ENCODE measurements around the gene SPANXN4.

The SPANXN4 gene, protein sequence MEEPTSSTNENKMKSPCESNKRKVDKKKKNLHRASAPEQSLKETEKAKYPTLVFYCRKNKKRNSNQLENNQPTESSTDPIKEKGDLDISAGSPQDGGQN

DNA sequence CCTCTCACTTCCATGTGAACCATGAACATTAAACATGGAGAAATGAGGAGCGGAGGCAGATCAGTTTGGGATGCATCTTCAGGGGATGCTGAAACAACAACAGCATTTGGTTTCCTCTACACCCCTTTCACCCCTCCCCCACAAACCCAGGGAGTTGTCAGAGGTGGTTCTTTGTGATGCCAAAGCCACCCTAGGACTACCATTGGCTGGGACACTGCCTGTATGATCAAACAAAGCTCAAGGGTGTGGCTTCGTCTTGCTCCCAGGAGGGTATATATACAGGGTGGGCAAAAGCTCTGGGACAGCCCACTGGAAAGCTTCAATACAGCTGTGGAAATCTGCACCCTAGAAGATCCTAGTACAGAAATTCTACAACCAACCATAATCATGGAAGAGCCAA, at the start of gene SPANXN4:
TSS of gene SPANXN4 (plus strand) at position 301 of the 400 bp plus-strand sequence. CDS start at position 388, 87 bp downstream.
- DNase-seq (ENCODE audit: low read depth): no peak

DNA sequence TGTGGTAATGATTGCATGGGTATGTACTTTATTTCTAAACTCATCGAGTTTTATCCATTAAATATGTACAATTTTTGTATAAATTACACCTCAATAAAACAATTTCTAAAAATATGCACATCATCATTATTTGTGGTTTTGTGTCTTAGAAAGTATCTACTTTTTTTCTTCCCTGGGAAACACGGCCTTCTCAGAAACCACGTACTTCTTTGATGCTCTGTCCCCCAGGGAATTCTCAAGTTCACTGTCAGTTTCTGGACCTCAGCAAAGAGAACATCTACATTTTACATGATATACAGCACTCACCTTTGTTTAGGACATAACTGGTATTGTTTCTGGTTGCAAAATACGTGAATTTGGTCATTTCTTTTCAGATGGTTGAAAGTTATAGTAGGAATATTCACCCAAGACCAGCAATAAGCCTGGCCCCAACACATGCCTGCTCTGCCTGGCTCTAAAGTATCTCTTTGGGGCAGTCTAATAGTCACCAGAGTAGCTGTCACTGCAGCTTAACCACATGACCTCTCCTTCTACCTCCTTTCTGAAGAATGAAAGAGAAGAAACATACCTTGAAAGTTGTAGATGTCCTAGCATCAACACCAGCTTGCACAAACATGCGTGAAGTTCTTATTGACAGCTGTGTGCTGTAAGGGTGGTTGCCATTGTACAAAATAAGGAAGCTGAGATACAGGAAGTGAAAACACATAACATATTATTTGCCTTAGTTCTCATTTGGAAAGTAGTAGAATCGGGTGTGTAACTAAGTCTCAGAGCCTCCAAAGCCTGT, 48.4 kb upstream of the SPANXN4 start:
- no peak for DNase-seq (ENCODE audit: low read depth)

DNA sequence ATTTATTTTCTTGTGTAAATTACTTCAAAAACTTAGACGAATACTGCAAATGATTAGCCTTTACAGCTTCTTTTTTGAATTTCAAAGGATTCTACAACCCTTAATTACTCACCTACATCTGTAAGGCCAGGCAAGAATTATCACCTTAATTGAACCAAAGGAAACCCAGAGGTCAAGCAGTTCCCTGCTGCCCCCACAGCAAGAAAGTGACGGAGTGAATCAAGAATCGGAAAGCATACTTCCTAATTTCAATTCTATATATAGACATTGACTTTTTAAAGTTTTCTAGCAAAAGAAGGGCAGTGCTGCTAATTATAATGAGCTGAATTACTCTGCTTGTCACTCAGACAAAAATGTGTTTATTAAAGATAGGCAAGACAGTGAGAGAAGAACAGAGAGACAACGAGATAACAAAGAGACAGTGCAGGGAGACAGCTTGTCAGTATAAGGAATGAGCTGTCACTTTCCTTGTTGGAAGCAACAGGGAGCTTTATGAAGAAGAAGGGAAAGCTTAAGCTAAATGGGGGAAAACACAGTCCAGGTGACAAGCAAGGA, 47.5 kb upstream of the SPANXN4 start:
- DNase-seq (ENCODE audit: low read depth): no peak

DNA sequence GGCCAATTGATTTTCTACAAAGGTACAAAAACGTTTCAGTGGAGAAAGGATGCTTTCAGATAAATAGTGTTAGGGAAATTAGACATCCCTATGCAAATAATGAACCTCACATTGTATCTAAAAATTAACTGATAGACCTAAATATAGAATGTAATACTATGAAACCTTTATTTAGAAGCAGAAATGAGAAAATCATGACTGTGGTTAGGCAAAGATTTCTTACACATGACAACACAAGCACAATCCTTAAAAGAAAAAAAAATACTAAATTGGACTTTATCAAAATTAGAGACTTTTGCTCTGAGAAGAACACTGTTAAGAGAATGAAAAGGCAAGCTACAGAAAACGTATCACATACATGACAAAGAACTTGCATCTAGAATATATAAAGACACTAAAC, 43.0 kb upstream of the SPANXN4 start:
- DNase-seq (ENCODE audit: low read depth): no peak

DNA sequence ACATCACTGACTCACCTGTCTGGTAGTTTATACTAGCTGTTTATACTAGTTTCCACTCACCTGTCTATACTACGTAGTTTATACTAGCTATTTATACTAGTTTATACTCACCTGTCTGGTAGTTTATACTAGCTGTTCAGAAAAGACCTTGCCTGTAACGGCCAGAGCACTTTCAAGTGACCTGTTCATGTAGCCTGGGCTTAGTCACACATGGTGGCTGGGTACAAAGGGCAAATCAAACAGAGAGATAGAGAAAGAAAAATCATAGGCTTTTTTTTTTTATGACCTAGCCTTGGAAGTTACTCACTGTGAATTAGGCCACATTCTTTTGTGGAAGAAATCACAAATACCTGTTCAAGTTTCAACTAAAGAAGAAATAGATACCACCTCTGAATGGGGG, 30.7 kb upstream of the SPANXN4 start:
- DNase-seq (ENCODE audit: low read depth): no peak

DNA sequence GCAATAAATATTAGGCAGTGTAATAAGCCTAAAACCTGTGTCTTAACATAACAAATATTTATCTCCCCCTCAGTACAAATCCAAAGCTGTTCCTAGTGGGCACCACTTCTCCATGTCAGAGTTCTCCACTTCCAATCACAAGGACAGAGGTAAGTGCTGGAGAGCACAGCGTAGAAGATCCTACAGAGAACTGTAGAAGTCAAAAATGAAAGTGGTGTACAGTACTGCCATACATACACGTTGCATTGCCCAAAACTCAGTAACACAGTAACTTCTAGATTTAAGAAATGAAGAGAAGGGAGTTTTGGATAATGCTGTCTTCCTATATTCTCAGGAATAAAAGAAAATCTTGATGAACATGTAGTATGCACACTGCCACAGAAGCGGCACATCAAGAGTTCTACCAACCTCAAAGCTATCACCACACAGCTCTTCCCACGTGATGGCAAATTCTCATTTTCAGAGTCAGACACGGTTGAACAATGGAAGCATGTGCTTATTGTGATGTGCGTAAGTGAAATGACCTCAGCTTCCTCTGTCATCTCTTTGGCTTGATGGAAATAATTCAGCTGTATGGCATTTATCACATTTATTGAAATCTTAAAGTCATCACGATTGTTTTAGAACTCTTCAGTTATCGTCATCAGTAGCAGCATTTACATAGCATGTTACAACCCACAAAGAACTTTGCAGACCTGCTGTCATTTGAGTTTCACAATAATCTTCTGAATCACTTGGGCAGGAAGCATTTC, 27.1 kb upstream of the SPANXN4 start:
- DNase-seq (ENCODE audit: low read depth): no peak

DNA sequence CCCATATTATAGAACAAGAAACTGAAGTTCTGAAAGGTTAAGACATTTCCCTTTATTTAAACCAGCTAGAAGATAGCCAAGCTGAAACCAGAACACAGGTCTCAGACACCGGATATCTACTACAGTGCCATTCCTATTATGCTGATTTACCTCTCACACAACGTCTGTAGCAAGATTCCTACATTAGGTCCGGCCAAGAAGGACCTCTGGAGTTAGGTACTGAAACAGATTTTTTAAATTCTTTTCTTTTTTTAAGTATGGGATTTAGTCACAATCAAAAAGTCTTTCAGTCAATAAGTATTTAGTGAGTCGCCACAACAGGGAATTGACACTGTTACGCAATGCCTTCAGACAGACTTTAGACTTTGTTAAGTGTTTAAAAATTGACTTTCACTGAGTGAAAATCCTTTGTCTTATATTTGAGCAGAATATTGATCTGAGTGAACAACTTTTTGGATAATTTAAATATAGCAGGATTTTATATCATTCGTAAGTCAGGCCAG, 26.5 kb upstream of the SPANXN4 start:
- DNase-seq (ENCODE audit: low read depth): no peak

DNA sequence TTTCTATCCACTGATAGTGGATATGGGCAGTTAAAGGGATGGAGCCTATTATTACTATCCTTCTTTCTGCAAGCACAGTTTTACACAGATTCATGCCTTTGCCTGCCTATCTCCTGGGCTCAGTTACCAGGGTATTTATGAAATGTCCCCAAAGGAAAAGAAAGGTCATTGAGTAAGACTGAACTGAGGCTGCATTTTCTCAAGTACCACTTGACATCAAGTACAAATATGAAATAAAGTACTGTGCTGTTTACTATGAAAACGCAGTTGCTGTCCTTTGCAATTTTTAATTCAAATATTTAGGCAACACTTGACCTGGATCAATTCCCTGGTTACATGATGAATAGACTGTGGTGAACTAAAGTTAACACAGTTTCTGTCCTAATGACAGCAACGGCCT, 23.5 kb upstream of the SPANXN4 start:
- no peak for DNase-seq (ENCODE audit: low read depth)

DNA sequence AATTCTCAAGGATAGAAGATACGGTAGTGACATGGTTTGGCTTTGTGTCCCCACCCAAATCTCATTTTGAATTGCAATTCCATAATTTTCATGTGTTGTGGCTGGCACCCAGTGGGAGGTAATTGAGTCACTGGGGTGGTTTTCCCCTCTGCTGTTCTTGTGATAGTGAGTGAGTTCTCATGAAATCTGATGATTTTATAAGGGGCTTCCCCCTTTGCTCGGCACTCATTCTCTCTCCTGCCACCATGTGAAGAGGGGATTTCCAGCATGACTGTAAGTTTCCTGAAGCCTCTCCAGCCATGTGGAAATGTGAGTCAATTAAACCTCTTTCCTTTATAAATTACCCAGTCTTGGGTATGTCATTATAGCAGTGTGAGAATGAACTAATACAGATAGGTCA, 8.5 kb upstream of the SPANXN4 start:
- DNase-seq (ENCODE audit: low read depth): no peak

DNA sequence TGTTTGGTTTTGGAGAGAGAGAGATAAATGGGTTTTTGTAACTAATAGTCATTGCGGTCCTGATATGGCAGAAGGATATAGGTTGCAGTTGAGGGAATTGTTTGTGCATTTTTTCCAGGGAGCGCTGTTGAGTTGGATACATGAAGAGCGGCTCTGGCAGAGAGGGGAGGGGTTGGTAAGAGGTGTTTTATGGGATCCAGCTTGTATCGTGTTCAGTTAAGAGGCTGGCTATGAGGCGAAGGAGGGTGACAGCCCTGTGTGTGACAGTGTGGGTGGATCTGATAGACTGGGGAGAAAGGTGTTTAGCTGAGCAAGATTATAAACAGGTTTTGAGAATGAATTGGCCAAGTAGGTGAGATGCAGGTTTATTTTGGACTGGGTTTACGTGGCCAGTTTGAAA, 1.5 kb downstream of the SPANXN4 start:
- no peak for DNase-seq (ENCODE audit: low read depth)

DNA sequence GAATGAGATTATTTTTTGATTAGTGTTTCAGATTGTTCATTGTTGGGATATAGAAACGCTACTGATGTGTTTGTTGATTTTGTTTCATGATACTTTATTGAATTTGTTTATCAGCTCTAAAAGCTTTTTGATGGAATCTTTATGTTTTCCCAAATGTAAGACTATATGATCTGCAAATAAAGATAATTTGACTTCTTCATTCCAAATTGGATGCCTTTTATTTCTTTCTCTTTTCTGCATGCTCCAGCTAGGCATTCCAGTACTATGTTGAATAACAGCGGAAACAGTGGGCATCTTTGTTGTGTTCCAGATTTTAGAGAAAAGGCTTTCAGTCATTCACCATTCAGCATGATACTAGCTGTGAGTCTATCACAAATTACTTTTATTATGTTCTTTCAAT, 21.8 kb downstream of the SPANXN4 start:
- no peak for DNase-seq (ENCODE audit: low read depth)

DNA sequence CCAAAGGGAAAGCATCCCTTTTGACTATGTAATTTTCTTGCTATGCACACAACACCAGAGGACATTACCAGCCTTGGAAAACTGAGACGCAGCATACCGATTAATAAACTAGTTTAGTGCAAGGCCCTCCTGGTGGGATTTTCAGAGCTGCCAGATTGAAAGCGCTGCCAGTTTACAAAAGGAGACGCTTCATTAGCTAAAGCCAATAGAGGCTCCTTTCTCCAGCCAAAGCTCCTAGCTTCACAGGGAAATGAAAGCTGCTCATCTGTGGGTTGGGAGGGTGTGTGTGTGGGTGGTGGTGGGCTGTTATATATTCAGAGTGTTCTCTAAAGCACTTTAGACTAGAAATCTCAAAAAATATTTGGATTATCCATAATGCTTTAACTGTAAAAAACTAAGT, 32.4 kb downstream of the SPANXN4 start:
- DNase-seq (ENCODE audit: low read depth): no peak

DNA sequence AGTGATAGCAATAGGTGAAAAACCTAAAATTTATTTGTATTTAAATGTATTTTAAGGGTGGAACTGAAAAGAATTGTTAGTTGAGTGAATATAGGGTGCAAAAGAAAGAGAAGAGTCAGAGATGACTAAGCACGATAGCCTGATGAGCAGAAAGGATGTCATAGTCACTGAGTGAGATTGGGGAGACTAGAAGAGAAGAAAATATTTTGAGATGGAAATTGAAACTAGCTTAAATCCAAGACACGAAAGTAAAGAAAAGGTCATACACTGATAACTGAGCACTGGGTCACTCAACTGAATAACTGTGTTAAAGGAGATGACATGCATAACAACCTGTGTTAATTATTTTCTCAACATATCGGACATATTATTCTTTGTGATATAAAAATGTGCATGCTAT, 55.5 kb downstream of the SPANXN4 start:
- no peak for DNase-seq (ENCODE audit: low read depth)

DNA sequence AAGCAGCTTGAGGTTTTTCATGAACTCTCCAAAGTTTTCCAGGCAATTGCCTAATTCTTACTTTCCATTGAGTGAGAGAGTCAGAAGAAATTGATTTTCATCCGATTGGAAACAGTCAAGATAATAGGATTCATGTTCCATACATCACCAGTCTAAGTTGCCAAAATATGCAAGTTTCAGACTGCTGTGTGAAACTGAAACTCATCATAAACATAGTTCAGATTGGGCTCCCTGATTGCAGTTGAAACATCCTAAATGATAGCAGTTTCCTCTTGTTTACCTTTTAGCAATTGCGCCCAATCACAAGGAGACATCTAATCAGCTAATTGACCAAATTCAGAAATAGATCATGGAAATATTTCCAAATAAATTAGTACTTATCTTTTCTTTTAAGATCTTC, 56.8 kb downstream of the SPANXN4 start:
- no peak for DNase-seq (ENCODE audit: low read depth)

Measured in activated T-cell treated with anti-CD3 and anti-CD28 coated beads for 24 hours (primary cell).